Adrenal gland (tissue), 12 donors: ENCODE results near the gene ENAH. TPM values are rescaled to one million over a fixed set of nuclear protein-coding genes. Genes with fewer than 3 reads are reported as not detected.

Experiments
- DNase-seq, 7 donors: peaks; one replicate each; pipeline ENCODE4 v3.0.0-alpha.2; 2019 to 2020
- H3K27ac ChIP-seq, 5 donors: fragments of 200-600 bp; sonication (generic) in 4 of 5; 1 replicate in 3 of 5; 2 replicates in 2 of 5; pipeline versions ENCODE4 v1.5.1 to v1.8.0; 2016 to 2020; ENCODE audit warnings: mild to moderate bottlenecking in 1 of 5
- H3K27me3 ChIP-seq: fragments of 200-600 bp; 2 replicates; pipeline ENCODE4 v1.8.0; 2021
- H3K36me3 ChIP-seq, 2 donors: fragments of 200-600 bp; replicated peaks in 1 of 2; 1 replicate in 1 of 2; 2 replicates in 1 of 2; pipeline versions ENCODE4 v1.5.1 to v1.8.0; 2018 to 2022
- H3K4me1 ChIP-seq, 2 donors: fragments of 200-600 bp; replicated peaks in 1 of 2; 1 replicate in 1 of 2; 2 replicates in 1 of 2; pipeline versions ENCODE4 v1.5.1 to v1.8.0; 2018 to 2021
- H3K4me3 ChIP-seq, 4 donors: fragments of 200-600 bp; sonication (generic) in 3 of 4; one replicate each; pipeline ENCODE4 v1.5.1; 2016 to 2018
- H3K9me3 ChIP-seq, 3 donors: fragments of 200-600 bp; sonication (generic) in 1 of 3; replicated peaks in 1 of 3; 1 replicate in 2 of 3; 2 replicates in 1 of 3; pipeline versions ENCODE4 v1.5.1 to v1.8.0; 2016 to 2021
- POLR2A ChIP-seq, 2 donors: fragments of 450-650 bp; IDR thresholded peaks; one replicate each; pipeline ENCODE4 v1.6.1; 2017; ENCODE audit warnings: antibody characterized with exemption in 2 of 2, mild to moderate bottlenecking in 2 of 2, moderate library complexity in 1 of 2
- WGBS, 4 donors: extraction: QIAGEN DNeasy Blood & Tissue Kit in 2 of 4; methylation state at CpG; one replicate each; pipeline versions ENCODE4 v1.1.5 to v1.1.7; 2013 to 2017; 5-methylcytosine and 5-hydroxymethylcytosine counted together
- intact Hi-C, 2 donors: fragments of 100-400 bp; cut with DNase I; formaldehyde crosslinking; loops; one replicate each; pipeline versions ENCODE4 v1.14.1 to v1.15.0; 2022 to 2023
- polyA plus RNA-seq, 3 donors: library from polyadenylated mRNA; stranded (reverse); fragments of 200-250 nt in 2 of 3; fragments of 350-450 nt in 1 of 3; fragmentation: Illumina TruSeq in 1 of 3; extraction: RNeasy Lipid Tissue Mini Kit (QIAGEN cat#74804) in 1 of 3; gene quantifications; one replicate each; pipeline ENCODE4 v1.2.3, GENCODE V29; 2013 to 2014
- total RNA-seq, 9 donors: library from RNA; depleted of rRNA in 4 of 9; stranded (reverse); fragments of >200 nt in 4 of 9; fragments of 120-200 nt in 1 of 9; fragmentation: NEBNext Ultra II Directional in 1 of 9; extraction: Animal tissue kit (Norgen Biotek cat#: 25700) in 1 of 9; gene quantifications; one replicate each; pipeline versions ENCODE4 v1.1.0 to v1.2.4, GENCODE V29; 2013 to 2023
- TF ChIP-seq, protein P1 (sequence below), 6 experiments: fragments of 450-650 bp in 4 of 6; fragments of 200-600 bp in 2 of 6; sonication (generic) in 1 of 6; IDR thresholded peaks; 1 replicate in 5 of 6; 2 replicates in 1 of 6; pipeline versions ENCODE4 v1.5.1 to v1.8.0; 2016 to 2021; ENCODE audit warnings: antibody characterized with exemption in 6 of 6, mild to moderate bottlenecking in 2 of 6, moderate library complexity in 1 of 6
- donor health status: healthy with polysubstance abuse.
- donor health status: Bipolar disorder and iron deficiency.
- donor health status: DM: yes; HTN: yes; CAD: no.
- donor health status: DM: no; HTN: no; CAD: no.
- donor health status: DM: no; HTN: no; CAD: no.
- donor health status: DM: yes; HTN: yes; CAD: no.

ENAH gene
- total and polyA plus RNA-seq, 12 donors, result 10.0 to 142 (median 71.9) TPM

DNA sequence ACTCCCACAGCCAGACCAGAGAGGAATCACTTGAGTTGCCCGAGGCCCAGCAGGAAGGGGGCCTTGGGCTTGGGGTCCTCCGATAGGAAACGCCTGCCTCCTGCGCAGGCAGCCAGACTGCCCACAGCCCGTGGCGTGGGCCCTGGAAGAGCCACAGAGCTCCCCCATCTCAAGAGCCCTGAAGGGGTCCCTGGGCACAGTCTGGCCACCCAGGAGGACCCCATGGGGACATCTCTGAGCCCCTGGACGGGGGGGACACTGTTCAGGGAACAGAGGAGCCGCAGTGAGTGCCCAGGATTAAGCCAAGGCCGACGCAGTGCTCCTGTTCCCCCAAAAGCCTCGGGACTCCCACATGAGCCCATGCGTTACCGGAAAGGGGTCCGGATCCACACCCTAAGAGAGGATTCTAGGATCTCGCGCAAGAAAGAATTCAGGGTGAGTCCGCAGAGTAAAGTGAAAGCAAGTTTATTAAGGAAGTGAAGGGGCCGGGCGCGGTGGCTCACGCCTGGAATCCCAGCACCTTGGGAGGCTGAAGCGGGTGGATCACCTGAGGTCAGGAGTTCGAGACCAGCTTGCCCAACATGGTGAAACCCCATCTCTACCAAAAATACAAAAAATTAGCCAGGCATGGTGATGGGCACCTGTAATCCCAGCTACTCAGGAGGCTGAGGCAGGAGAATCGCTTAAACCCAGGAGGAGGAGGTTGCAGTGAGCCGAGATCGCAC lies 187.0 kb downstream of the ENAH start:
- no peaks in the 10 kb centered on the region for H3K27me3 ChIP-seq
- no peak overlapping the region for H3K27ac ChIP-seq
- TF ChIP-seq, protein P1, sequence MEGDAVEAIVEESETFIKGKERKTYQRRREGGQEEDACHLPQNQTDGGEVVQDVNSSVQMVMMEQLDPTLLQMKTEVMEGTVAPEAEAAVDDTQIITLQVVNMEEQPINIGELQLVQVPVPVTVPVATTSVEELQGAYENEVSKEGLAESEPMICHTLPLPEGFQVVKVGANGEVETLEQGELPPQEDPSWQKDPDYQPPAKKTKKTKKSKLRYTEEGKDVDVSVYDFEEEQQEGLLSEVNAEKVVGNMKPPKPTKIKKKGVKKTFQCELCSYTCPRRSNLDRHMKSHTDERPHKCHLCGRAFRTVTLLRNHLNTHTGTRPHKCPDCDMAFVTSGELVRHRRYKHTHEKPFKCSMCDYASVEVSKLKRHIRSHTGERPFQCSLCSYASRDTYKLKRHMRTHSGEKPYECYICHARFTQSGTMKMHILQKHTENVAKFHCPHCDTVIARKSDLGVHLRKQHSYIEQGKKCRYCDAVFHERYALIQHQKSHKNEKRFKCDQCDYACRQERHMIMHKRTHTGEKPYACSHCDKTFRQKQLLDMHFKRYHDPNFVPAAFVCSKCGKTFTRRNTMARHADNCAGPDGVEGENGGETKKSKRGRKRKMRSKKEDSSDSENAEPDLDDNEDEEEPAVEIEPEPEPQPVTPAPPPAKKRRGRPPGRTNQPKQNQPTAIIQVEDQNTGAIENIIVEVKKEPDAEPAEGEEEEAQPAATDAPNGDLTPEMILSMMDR (IDR thresholded peaks at IDR 0.05), result no peak
- no peak for TF ChIP-seq POLR2A (IDR thresholded peaks at IDR 0.05)
- peaks cover 0 to 12% of the 10 kb centered on the region in 2 donors for H3K4me1 ChIP-seq
- no peaks in the 10 kb centered on the region for H3K36me3 ChIP-seq
- H3K9me3 ChIP-seq, result no peaks in the 10 kb centered on the region
- peak in 1 of 7 donors; percentile 3 for DNase-seq
- intact Hi-C loops, result no loop called here
- no peak overlapping the region for H3K4me3 ChIP-seq
- WGBS, 4 donors, result 84 to 92% (median 90%) methylated on average over 18 to 26 of the region's 26 CpGs

DNA sequence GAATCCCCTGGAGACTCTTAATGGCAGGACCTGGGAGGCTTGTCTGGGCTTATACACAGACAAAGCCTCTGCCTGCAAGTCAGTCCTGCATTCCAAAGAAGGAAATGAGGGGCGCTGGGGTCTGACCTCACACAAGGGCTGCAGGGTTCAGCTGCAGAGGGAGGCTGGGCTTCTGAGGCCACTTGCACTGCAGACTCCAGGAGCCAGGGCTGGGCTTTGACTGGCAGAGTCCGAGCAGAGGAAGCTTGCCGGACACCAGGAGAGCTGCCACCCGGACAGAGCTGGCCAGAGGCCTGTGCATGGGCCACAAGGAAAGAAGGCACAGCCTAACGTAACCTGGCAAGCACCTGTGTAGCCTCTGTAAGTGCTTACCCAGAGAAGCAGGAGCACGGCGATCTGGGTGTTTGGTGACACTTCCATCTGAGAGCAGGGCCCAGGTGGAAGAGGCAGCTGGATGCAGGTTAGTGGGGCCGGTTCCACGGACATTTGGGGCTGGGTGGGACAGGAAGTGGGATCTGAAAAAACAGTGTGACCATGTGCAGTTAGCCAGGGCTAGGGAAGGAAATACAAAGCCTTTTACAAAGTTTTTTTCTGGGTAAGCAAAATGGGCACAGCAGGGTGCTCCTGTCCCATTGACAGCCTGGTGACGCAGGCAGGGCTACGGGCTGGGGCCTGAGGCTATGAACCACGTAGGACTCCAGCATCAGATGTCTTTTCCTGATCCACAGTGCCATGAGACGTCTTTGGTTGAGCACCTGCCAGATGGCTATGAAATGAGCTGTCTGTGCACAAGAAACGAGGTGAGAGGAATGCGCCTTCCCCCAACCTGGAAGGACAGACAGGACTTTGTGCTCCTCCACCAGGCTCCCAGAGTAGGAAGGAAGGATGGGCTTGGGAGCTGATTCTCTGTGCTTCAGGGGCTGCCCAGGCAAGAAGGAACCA lies 187.8 kb downstream of the ENAH start:
- H3K27me3 ChIP-seq, result no peaks in the 10 kb centered on the region
- intact Hi-C loops, result no loop called here
- H3K9me3 ChIP-seq, result no peaks in the 10 kb centered on the region
- DNase-seq, result peak in 2 of 7 donors; percentile 6 to 11
- H3K4me1 ChIP-seq, result peaks cover 0 to 20% of the 10 kb centered on the region in 2 donors
- H3K4me3 ChIP-seq, result no peak overlapping the region
- TF ChIP-seq POLR2A (IDR thresholded peaks at IDR 0.05), result no peak
- TF ChIP-seq, protein P1 (IDR thresholded peaks at IDR 0.05), result no peak
- H3K27ac ChIP-seq, result no peak overlapping the region
- 70 to 80% (median 74%) methylated on average over 12 to 15 of the region's 15 CpGs for WGBS, 4 donors
- no peaks in the 10 kb centered on the region for H3K36me3 ChIP-seq

DNA sequence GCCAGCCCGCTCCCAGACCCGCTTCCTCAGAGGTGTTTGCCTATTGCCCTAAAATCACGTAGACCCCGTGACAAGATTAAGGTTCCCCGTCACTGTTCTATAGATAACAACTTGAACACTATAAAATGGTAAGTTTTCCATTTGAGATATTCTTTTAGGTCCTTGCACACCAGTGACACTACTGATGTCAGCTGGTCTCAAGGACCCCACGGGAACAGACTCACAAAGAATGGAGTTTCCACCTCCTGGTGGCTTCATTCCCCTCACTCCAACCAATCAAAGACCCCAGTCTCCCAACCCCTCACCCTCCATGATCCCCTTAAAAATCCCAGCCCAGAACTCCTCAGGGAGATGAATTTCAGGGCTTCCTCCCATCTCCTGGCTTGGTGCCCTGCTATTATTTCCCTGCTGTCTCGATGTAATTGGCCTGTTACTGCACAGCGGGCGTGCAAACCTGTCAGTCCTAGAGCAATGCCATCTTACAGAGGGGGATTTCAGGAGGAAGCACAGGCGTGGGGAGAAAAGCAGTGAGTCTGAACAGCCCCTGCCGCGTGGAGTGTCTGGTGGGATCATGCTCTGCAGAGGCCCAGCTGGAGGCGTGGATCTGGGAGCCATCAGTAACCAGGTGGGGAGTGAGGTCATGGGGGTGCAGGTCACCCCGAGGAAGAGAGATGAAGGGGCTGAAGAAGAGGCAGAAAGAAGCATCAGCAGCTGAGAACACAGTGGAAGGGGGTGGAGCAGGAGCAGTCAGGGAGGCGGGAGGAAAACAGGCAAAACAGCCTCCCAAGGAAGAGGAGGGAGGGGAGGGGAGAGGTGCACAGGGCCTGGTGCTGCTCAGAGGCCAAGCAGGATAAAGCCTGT lies 190.0 kb downstream of the ENAH start:
- peak in 2 of 7 donors; percentile 8 to 15 for DNase-seq
- Histone ChIP-seq H3K4me3 (no peak overlapping the region), H3K27me3 (no peaks in the 10 kb centered on the region), H3K4me1 (peaks cover 0 to 18% of the 10 kb centered on the region in 2 donors), H3K9me3 (no peaks in the 10 kb centered on the region), H3K36me3 (no peaks in the 10 kb centered on the region), H3K27ac (no peak overlapping the region)
- 64 to 73% (median 67%) methylated on average over 15 of the region's 15 CpGs for WGBS, 4 donors
- no peak for TF ChIP-seq POLR2A (IDR thresholded peaks at IDR 0.05)
- TF ChIP-seq, protein P1 (IDR thresholded peaks at IDR 0.05), result no peak
- intact Hi-C loops, result no loop called here

GRCh38 chr1:225462429-225462713 lies 190.6 kb downstream of the ENAH start:
- no peaks in the 10 kb centered on the region for H3K36me3 ChIP-seq
- H3K4me1 ChIP-seq, result peaks cover 0 to 17% of the 10 kb centered on the region in 2 donors
- no peaks in the 10 kb centered on the region for H3K9me3 ChIP-seq
- DNase-seq, result peak in 1 of 7 donors; percentile 5
- no peak for TF ChIP-seq POLR2A (IDR thresholded peaks at IDR 0.05)
- TF ChIP-seq, protein P1 (IDR thresholded peaks at IDR 0.05), result no peak
- H3K27me3 ChIP-seq, result no peaks in the 10 kb centered on the region
- no peak overlapping the region for H3K4me3 ChIP-seq
- WGBS, 4 donors, result 50 to 66% (median 53%) methylated on average over 5 of the region's 5 CpGs
- no peak overlapping the region for H3K27ac ChIP-seq
- intact Hi-C loops, result no loop called here
